ENCODE results near the gene TMEM150B.

DNA sequence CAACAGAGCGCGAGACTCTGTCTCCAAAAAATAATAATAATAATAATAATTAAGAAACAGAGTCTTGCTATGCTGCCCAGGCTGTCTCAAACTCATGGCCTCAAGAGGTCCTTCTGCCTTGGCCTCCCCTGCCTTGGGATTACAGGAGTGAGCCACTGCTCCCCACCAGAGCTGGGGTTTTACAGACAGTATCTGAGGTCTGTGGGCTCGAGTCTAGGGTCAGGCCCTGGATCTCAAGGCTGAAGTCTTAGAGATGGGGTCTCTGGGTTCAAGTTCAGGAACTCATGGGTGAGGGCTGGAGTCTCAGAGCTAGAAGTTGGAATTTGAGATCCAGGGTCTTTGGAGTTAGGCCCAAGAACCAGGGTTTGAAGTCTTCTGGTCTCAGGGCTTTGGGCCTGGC is 41.6 kb upstream of the TMEM150B start:
- TF ChIP-seq, protein P1, sequence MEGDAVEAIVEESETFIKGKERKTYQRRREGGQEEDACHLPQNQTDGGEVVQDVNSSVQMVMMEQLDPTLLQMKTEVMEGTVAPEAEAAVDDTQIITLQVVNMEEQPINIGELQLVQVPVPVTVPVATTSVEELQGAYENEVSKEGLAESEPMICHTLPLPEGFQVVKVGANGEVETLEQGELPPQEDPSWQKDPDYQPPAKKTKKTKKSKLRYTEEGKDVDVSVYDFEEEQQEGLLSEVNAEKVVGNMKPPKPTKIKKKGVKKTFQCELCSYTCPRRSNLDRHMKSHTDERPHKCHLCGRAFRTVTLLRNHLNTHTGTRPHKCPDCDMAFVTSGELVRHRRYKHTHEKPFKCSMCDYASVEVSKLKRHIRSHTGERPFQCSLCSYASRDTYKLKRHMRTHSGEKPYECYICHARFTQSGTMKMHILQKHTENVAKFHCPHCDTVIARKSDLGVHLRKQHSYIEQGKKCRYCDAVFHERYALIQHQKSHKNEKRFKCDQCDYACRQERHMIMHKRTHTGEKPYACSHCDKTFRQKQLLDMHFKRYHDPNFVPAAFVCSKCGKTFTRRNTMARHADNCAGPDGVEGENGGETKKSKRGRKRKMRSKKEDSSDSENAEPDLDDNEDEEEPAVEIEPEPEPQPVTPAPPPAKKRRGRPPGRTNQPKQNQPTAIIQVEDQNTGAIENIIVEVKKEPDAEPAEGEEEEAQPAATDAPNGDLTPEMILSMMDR (conservative IDR thresholded peaks at IDR 0.05; ENCODE audit: low read length): no peak
- TF ChIP-seq EZH2phosphoT487 (IDR thresholded peaks at IDR 0.05; ENCODE audit: borderline replicate concordance, low read depth, low read length): no peak
